Left ventricle myocardium inferior (tissue), 1 donor: Measurements from ENCODE around the gene MORF4L1. TPM values are rescaled to one million over a fixed set of nuclear protein-coding genes. Genes with fewer than 3 reads are reported as not detected.
A peak's percentile ranks its signal among the peaks of the same experiment; 100 is the strongest.

Source experiments
- DNase-seq: peaks from one replicate; pipeline ENCODE4 v3.0.0-alpha.2; 2020
- H3K27ac ChIP-seq: fragments of 200-600 bp; replicated peaks from 2 replicates; pipeline ENCODE4 v1.8.0; 2021
- H3K27me3 ChIP-seq: fragments of 200-600 bp; 2 replicates; pipeline ENCODE4 v1.8.0; 2021; ENCODE audit warnings: low read depth
- H3K36me3 ChIP-seq: fragments of 200-600 bp; 2 replicates; pipeline ENCODE4 v1.8.0; 2021
- H3K4me1 ChIP-seq: fragments of 200-600 bp; 2 replicates; pipeline ENCODE4 v1.8.0; 2021
- H3K4me3 ChIP-seq: fragments of 200-600 bp; 2 replicates; pipeline ENCODE4 v1.8.0; 2021; ENCODE audit warnings: mild to moderate bottlenecking, moderate library complexity
- H3K9me3 ChIP-seq: fragments of 200-600 bp; replicated peaks from 2 replicates; pipeline ENCODE4 v1.8.0; 2021
- intact Hi-C: fragments of 100-400 bp; cut with micrococcal nuclease; formaldehyde crosslinking; loops from one replicate; pipeline ENCODE4 v1.11.0; 2022
- long read RNA-seq: library from polyadenylated mRNA; unstranded; transcript quantifications from one replicate; pipeline ENCODE4 v2.0.0, GENCODE V29; 2021
- total RNA-seq: library from RNA; stranded (reverse); fragmentation: NEBNext Ultra II Directional; extraction: Animal tissue kit (Norgen Biotek cat#: 25700); gene quantifications from one replicate; pipeline ENCODE4 v1.2.1, GENCODE V29; 2021
- TF ChIP-seq, protein P1 (sequence below): fragments of 200-600 bp; IDR thresholded peaks from 2 replicates; pipeline ENCODE4 v1.8.0; 2021; ENCODE audit warnings: antibody characterized with exemption, mild to moderate bottlenecking, borderline replicate concordance
- donor health status: DM: no; HTN: yes; CAD: no; lungs with severe emphysema.

The MORF4L1 gene
- total RNA-seq: 310 TPM
- long read RNA-seq, transcript MORF4L1-201 (13 exons, 2,359 nt): minor isoform, 5 of 212 reads
- long read RNA-seq, transcript MORF4L1-203 (12 exons, 1,880 nt): major isoform, 179 of 212 reads
- long read RNA-seq, partial matches to known transcripts: 18 of 212 reads
- long read RNA-seq, other reads (novel, unspliced or antisense): 9 of 212 reads

DNA sequence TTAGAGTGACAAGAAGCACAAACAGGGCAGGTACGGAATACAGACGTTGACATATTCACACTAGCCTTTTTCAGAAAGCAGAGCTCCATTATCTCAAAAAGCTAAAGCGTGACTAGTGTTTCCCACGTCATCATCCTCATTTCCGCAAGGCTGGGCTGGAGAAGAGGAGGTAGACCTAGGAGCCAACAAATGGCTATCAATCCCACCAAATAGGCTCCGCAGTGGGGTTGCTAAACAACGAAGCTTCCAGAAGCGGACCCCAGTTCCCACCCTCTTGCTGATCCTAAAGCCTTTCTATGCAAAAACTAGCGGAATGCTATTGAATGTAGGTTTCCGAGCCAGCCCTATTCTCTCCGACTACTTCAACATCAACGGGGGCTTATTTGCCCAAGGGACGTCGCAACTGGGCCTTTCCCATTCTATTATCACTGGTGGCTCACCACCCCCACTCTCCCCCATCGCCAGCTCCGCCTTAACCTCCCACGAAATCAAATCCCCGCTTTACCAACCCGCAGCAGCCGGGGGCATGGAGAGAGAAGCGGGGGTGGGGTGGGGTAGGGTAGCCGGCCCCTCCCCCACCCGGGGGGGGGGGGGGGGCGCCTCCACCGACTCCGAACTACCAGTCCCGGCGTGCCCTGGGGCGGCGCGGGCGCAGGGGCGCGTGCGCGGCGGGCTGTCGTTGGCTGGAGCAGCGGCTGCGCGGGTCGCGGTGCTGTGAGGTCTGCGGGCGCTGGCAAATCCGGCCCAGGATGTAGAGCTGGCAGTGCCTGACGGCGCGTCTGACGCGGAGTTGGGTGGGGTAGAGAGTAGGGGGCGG is at the start of gene MORF4L1:
TSS of gene MORF4L1 (plus strand) at position 736 of the 817 bp plus-strand sequence. CDS start 128 bp downstream, outside the sequence.
- Histone ChIP-seq H3K4me1 (peaks cover 51% of the 10 kb centered on the region), H3K36me3 (no peaks in the 10 kb centered on the region), H3K27ac (peak within 1 kb of the TSS; percentile 98), H3K4me3 (peak within 1 kb of the TSS; percentile 81), H3K9me3 (no peaks in the 10 kb centered on the region), H3K27me3 (no peaks in the 10 kb centered on the region)
- TF ChIP-seq, protein P1, sequence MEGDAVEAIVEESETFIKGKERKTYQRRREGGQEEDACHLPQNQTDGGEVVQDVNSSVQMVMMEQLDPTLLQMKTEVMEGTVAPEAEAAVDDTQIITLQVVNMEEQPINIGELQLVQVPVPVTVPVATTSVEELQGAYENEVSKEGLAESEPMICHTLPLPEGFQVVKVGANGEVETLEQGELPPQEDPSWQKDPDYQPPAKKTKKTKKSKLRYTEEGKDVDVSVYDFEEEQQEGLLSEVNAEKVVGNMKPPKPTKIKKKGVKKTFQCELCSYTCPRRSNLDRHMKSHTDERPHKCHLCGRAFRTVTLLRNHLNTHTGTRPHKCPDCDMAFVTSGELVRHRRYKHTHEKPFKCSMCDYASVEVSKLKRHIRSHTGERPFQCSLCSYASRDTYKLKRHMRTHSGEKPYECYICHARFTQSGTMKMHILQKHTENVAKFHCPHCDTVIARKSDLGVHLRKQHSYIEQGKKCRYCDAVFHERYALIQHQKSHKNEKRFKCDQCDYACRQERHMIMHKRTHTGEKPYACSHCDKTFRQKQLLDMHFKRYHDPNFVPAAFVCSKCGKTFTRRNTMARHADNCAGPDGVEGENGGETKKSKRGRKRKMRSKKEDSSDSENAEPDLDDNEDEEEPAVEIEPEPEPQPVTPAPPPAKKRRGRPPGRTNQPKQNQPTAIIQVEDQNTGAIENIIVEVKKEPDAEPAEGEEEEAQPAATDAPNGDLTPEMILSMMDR: no peak
- intact Hi-C loops: no loop called here
- peak; percentile 97 for DNase-seq

- Histone ChIP-seq H3K27ac (no peak overlapping the region), H3K4me3 (no peak overlapping the region), H3K36me3 (no peaks in the 10 kb centered on the region), H3K4me1 (peaks cover 38% of the 10 kb centered on the region), H3K27me3 (no peaks in the 10 kb centered on the region), H3K9me3 (no peaks in the 10 kb centered on the region)
- TF ChIP-seq, protein P1: no peak
- intact Hi-C loops: no loop called here
- DNase-seq: no peak
Observed at GRCh38 chr15:78828920-78829319, 43.8 kb upstream of the MORF4L1 start.

GRCh38 chr15:78830514-78831228 is 42.0 kb upstream of the MORF4L1 start:
- DNase-seq: no peak
- peak overlapping the region; percentile 45 for H3K4me3 ChIP-seq
- intact Hi-C loops: no loop called here

GRCh38 chr15:78831229-78832207 is 41.2 kb upstream of the MORF4L1 start:
- Histone ChIP-seq H3K4me1 (peaks cover 23% of the 10 kb centered on the region), H3K4me3 (peak overlapping the region; percentile 45), H3K9me3 (no peaks in the 10 kb centered on the region), H3K36me3 (no peaks in the 10 kb centered on the region), H3K27me3 (no peaks in the 10 kb centered on the region), H3K27ac (no peak overlapping the region)
- DNase-seq: no peak
- intact Hi-C loops: no loop called here
- TF ChIP-seq, protein P1: no peak

More at GRCh38 chr15:78830514-78831228, 42.0 kb upstream of the MORF4L1 start:
- no peak overlapping the region for H3K27ac ChIP-seq
- no peaks in the 10 kb centered on the region for H3K36me3 ChIP-seq
- H3K4me1 ChIP-seq: peaks cover 31% of the 10 kb centered on the region
- no peaks in the 10 kb centered on the region for H3K9me3 ChIP-seq
- TF ChIP-seq, protein P1: no peak
- H3K27me3 ChIP-seq: no peaks in the 10 kb centered on the region
